ENCODE measurements around the gene MARK3. TPM values are rescaled to one million over a fixed set of nuclear protein-coding genes. Genes with fewer than 3 reads are reported as not detected.

The MARK3 gene
- total RNA-seq, 1 experiment from 2014 or later: 81.9 TPM

GRCh38 chr14:103476065-103476464 is 90.8 kb downstream of the MARK3 start:
- H3K4me3 Mint-ChIP-seq: no peak overlapping the region
- Histone ChIP-seq H3K4me1 (ENCODE audit: insufficient read depth, low read length) (no peaks in the 10 kb centered on the region), H2BK12ac (ENCODE audit: insufficient read length, low read depth, low read length) (no peak overlapping the region), H3K56ac (ENCODE audit: insufficient read length, low read depth, low read length) (no peak overlapping the region), H2AK5ac (ENCODE audit: insufficient read length, low read length) (no peak overlapping the region), H4K20me1 (ENCODE audit: control insufficient read depth, insufficient read depth, insufficient read length) (no peaks in the 10 kb centered on the region), H3K18ac (ENCODE audit: insufficient read length, low read depth, low read length) (no peak overlapping the region), H3K79me2 (ENCODE audit: insufficient read depth, low read length) (no peaks in the 10 kb centered on the region), H3K23ac (ENCODE audit: insufficient read length, low read depth, low read length) (no peak overlapping the region), H3K23me2 (ENCODE audit: insufficient read length, low read depth, low read length, poor library complexity, severe bottlenecking) (no peaks in the 10 kb centered on the region), H3K27ac (ENCODE audit: insufficient read length, low read depth, low read length) (no peak overlapping the region), H3K79me1 (ENCODE audit: insufficient read depth, low read depth, low read length, poor library complexity, severe bottlenecking) (no peaks in the 10 kb centered on the region), H3K4me2 (ENCODE audit: insufficient read depth, insufficient read length, low read length) (no peak overlapping the region), H3K4ac (ENCODE audit: low read depth, low read length) (no peak overlapping the region), H2BK5ac (ENCODE audit: insufficient read length, low read length) (no peak overlapping the region), H3K9me3 (ENCODE audit: control insufficient read depth, low read depth, low read length) (no peaks in the 10 kb centered on the region), H4K5ac (ENCODE audit: insufficient read length, low read depth, low read length) (no peak overlapping the region), H3K14ac (ENCODE audit: insufficient read depth, low read length) (no peak overlapping the region), H4K8ac (replicated peaks; ENCODE audit: insufficient read length, low read depth, low read length) (no peak overlapping the region), H3K9ac (ENCODE audit: extremely low read depth, insufficient read length, low read length) (no peak overlapping the region), H2AFZ (ENCODE audit: low read length) (no peak overlapping the region), H3T11ph (ENCODE audit: low read length) (no peak overlapping the region), H2BK20ac (ENCODE audit: low read depth, low read length, poor library complexity, severe bottlenecking) (no peak overlapping the region), H2BK120ac (ENCODE audit: low read depth, low read length, poor library complexity, severe bottlenecking) (no peak overlapping the region), H3K27me3 (ENCODE audit: insufficient read depth, low read length) (no peaks in the 10 kb centered on the region), H4K91ac (ENCODE audit: insufficient read length, low read depth, low read length) (no peak overlapping the region), H2BK15ac (ENCODE audit: low read depth, low read length) (no peak overlapping the region)
- DNase-seq: no peak
- H3K36me3 Mint-ChIP-seq (ENCODE audit: insufficient read depth in 1 of 3, low read depth in 3 of 3): peaks cover 27 to 69% (median 55%) of the 10 kb centered on the region in 3 experiments; a peak in 6 of 7 replicates
- no peaks in the 10 kb centered on the region for H3K27me3 Mint-ChIP-seq (ENCODE audit: low read depth)
- no CpG with 5 or more reads among the region's 3 CpGs for WGBS (ENCODE audit: extremely low coverage, insufficient read length, low lambda C conversion rate)
- H3K9me3 Mint-ChIP-seq: no peaks in the 10 kb centered on the region
- 0 out of 7 replicates have a peak overlapping the region, but pooled peaks of 1 of the 3 experiments have one; percentile 8 for H3K27ac Mint-ChIP-seq
- H3K4me1 Mint-ChIP-seq: no peaks in the 10 kb centered on the region
- TF ChIP-seq CTCF (conservative IDR thresholded peaks at IDR 0.05): no peak

All from H9 (cell line).